Measurements from ENCODE around the gene LRRK1.

Gene LRRK1

DNA sequence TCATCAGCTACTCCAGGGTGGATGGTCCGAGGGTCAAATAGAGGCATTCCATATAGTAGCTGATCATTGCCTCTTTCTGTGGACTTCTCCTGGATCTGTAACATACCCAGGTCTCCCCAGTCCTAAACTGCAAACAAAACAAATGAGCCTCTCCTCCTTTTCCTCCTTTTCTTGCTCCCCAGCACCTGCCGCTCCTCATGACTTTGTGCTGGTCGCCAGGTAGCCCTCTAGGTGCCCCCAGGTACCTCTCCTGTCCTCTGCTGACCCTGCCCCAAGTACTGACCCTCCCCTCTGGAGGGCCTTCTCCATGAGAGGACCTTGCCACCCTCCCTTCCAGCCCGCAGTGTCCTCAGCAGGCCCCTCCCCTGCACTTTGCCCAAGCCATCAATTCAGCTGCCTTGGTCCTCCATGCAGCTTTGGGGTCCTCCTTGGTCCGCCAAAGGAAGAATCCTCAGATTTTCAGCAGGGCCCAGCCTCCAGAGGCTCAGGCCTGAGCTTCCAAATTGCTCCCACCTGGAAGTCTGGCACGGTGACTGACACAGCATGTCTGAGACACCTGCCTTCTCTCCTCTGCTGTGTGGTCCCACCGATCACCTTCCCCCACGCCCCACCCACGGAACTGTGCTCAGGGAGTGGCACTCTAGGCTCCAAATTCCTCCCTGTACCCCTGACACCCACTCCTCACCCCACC lies 111.0 kb downstream of the LRRK1 start:
- H3K4me3 ChIP-seq, result no peak overlapping the region
- intact Hi-C loops (cut with DNase I; ENCODE audit: low total_unique reads), result no loop called here
- H3K4me1 ChIP-seq, result no peaks in the 10 kb centered on the region
- H3K27me3 ChIP-seq, result no peaks in the 10 kb centered on the region
- no peak overlapping the region for H3K27ac ChIP-seq
- TF ChIP-seq, protein P1, sequence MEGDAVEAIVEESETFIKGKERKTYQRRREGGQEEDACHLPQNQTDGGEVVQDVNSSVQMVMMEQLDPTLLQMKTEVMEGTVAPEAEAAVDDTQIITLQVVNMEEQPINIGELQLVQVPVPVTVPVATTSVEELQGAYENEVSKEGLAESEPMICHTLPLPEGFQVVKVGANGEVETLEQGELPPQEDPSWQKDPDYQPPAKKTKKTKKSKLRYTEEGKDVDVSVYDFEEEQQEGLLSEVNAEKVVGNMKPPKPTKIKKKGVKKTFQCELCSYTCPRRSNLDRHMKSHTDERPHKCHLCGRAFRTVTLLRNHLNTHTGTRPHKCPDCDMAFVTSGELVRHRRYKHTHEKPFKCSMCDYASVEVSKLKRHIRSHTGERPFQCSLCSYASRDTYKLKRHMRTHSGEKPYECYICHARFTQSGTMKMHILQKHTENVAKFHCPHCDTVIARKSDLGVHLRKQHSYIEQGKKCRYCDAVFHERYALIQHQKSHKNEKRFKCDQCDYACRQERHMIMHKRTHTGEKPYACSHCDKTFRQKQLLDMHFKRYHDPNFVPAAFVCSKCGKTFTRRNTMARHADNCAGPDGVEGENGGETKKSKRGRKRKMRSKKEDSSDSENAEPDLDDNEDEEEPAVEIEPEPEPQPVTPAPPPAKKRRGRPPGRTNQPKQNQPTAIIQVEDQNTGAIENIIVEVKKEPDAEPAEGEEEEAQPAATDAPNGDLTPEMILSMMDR (IDR thresholded peaks at IDR 0.05), result no peak
- H3K36me3 ChIP-seq, result peaks cover 0 to 57% (median 19%) of the 10 kb centered on the region in 3 donors
- no peaks in the 10 kb centered on the region for H3K9me3 ChIP-seq
- peak; percentile 11 to 61 for DNase-seq

DNA sequence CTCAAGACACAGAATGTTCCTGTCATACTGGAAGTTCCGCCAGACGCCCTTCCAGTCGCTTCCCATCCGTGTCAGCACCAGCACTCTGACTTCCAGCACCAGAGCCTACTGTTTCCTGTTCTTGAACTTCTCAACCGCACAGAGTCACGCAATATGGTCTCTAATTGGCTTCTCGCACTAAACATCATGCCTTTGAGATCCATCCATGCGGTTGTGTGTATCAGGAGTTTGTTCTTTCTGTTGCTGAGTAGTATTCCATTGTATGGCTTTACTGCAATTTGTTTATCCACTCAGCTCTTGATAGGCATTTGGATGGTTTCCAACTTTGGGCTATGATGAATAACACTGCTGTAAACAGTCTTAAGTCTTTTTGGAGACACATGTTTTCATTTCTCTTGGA lies 112.1 kb downstream of the LRRK1 start:
- Histone ChIP-seq H3K27me3 (no peaks in the 10 kb centered on the region), H3K4me1 (no peaks in the 10 kb centered on the region), H3K36me3 (peaks cover 0 to 48% (median 16%) of the 10 kb centered on the region in 3 donors), H3K4me3 (no peak overlapping the region), H3K9me3 (peaks cover 0 to 3% (median 0%) of the 10 kb centered on the region in 3 donors), H3K27ac (no peak overlapping the region)
- intact Hi-C loops (cut with DNase I; ENCODE audit: low total_unique reads), result no loop called here
- TF ChIP-seq, protein P1 (IDR thresholded peaks at IDR 0.05), result no peak
- DNase-seq, result peak in 1 of 2 donors; percentile 28

DNA sequence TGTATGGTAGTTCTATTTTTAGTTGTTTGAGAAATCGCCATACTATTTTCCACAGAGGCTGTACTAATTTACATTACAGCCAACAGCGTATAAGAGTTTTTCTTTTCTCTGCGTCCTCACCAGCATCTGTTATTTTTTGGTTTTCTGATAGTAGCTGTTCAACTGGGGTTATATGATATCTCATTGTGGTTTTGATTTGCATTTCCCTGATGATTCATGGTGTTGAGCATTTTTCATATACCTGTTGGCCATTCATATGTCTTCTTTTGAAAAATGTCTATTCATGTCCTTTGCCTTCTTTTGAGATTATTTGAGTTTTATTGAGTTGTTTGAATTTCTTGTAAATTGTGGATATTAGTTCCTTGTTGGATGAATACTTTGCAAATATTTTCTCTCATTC lies 114.6 kb downstream of the LRRK1 start:
- TF ChIP-seq, protein P1 (IDR thresholded peaks at IDR 0.05), result no peak
- intact Hi-C loops (cut with DNase I; ENCODE audit: low total_unique reads), result no loop called here
- Histone ChIP-seq H3K27ac (no peak overlapping the region), H3K9me3 (peaks cover 0 to 3% (median 0%) of the 10 kb centered on the region in 3 donors), H3K4me3 (no peak overlapping the region), H3K27me3 (no peaks in the 10 kb centered on the region), H3K4me1 (no peaks in the 10 kb centered on the region), H3K36me3 (peaks cover 0 to 36% (median 21%) of the 10 kb centered on the region in 3 donors)
- no peak for DNase-seq

DNA sequence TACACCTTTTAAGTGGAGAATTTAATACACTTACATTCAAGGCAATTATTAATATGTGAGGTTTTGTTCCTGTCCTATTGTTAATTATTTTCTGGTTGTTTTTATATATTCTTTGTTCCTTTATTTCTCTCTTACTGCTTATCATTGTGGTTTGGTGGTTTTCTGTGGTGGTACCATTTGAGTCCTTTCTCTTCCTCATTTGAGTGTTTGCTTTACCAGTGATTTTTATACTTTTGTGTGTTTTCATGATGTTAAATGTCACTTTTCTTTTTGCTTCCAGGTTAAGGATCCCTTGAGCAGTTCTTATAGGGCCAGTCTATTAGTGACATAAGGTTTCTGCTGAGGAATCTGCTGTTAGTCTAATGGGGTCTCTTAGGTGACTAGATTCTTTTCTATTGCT lies 116.5 kb downstream of the LRRK1 start:
- intact Hi-C loops (cut with DNase I; ENCODE audit: low total_unique reads), result no loop called here
- TF ChIP-seq, protein P1 (IDR thresholded peaks at IDR 0.05), result no peak
- Histone ChIP-seq H3K36me3 (peaks cover 0 to 19% (median 17%) of the 10 kb centered on the region in 3 donors), H3K27ac (no peak overlapping the region), H3K4me1 (no peaks in the 10 kb centered on the region), H3K9me3 (peaks cover 0 to 3% (median 0%) of the 10 kb centered on the region in 3 donors), H3K4me3 (no peak overlapping the region), H3K27me3 (no peaks in the 10 kb centered on the region)
- DNase-seq, result no peak

DNA sequence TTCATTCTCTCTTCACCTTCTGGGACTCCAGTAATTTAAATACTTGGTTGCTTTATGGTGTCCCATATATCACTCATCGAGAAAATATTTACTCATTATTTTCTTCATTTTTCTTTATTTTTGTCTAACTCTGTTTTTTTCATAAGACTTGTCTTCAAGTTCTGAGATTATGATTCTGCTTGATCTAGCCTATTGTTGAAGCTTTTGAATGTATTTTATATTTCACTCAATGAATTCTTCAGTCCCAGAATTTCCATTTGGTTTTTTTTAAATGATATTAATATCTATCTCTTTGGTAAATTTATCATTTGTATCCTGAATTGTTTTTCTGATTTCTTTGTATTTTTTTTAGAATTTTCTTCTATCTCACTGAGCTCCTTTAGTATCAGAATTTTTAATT lies 117.0 kb downstream of the LRRK1 start:
- TF ChIP-seq, protein P1 (IDR thresholded peaks at IDR 0.05), result no peak
- no peak for DNase-seq
- H3K27ac ChIP-seq, result no peak overlapping the region
- intact Hi-C loops (cut with DNase I; ENCODE audit: low total_unique reads), result no loop called here
- no peaks in the 10 kb centered on the region for H3K27me3 ChIP-seq
- H3K4me1 ChIP-seq, result no peaks in the 10 kb centered on the region
- H3K36me3 ChIP-seq, result peaks cover 0 to 17% (median 16%) of the 10 kb centered on the region in 3 donors
- H3K4me3 ChIP-seq, result no peak overlapping the region
- peaks cover 0 to 3% (median 0%) of the 10 kb centered on the region in 3 donors for H3K9me3 ChIP-seq

Data from tibial artery (tissue), 4 donors.